ENCODE data around the gene PDPK1.
"Not testable (repeated sequence)": the region's sequence is repeated elsewhere in the genome, so short reads cannot be mapped to it uniquely, and the experiment has no call there.

DNA sequence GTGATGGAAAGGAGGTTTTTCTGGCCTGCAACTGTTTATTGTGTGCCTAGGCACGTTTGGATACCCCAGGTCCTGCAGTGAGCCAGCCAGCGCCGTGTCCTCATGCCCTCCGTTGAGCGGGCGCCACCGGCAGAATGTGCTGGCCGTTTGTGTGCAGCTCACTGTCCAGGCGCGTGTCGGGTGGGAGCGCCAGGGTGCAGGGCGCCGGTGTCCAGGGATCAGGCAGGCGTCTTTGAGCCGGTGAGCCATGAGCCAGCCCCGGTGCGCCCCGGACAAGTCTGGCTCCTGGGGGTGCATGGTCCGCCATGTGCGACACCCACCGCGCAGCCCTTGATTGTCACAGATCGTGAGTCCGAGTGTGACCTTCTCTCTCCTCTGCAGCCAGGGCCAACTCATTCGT is 39.2 kb downstream of the PDPK1 start:
- TF ChIP-seq EZH2 (IDR thresholded peaks at IDR 0.05; ENCODE audit: low read depth, unreplicated experiment); POLR2AphosphoS5 (IDR thresholded peaks at IDR 0.05; ENCODE audit: low read depth); ZNF114 (CRISPR knock-in tag; IDR thresholded peaks at IDR 0.05); ZNF331 (CRISPR knock-in tag; IDR thresholded peaks at IDR 0.05; ENCODE audit: low read depth); EZH2phosphoT487 (IDR thresholded peaks at IDR 0.05; ENCODE audit: unreplicated experiment); JUNB (IDR thresholded peaks at IDR 0.05; ENCODE audit: unreplicated experiment); CREB1 (CRISPR knock-in tag; IDR thresholded peaks at IDR 0.05; ENCODE audit: low read depth); STAT1 (IDR thresholded peaks at IDR 0.05; ENCODE audit: unreplicated experiment): not testable (repeated sequence)
- TF ChIP-seq, protein P1, sequence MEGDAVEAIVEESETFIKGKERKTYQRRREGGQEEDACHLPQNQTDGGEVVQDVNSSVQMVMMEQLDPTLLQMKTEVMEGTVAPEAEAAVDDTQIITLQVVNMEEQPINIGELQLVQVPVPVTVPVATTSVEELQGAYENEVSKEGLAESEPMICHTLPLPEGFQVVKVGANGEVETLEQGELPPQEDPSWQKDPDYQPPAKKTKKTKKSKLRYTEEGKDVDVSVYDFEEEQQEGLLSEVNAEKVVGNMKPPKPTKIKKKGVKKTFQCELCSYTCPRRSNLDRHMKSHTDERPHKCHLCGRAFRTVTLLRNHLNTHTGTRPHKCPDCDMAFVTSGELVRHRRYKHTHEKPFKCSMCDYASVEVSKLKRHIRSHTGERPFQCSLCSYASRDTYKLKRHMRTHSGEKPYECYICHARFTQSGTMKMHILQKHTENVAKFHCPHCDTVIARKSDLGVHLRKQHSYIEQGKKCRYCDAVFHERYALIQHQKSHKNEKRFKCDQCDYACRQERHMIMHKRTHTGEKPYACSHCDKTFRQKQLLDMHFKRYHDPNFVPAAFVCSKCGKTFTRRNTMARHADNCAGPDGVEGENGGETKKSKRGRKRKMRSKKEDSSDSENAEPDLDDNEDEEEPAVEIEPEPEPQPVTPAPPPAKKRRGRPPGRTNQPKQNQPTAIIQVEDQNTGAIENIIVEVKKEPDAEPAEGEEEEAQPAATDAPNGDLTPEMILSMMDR (conservative IDR thresholded peaks at IDR 0.05; ENCODE audit: low read depth in 2 of 2) = not testable (repeated sequence)
- TF ChIP-seq, protein P2, sequence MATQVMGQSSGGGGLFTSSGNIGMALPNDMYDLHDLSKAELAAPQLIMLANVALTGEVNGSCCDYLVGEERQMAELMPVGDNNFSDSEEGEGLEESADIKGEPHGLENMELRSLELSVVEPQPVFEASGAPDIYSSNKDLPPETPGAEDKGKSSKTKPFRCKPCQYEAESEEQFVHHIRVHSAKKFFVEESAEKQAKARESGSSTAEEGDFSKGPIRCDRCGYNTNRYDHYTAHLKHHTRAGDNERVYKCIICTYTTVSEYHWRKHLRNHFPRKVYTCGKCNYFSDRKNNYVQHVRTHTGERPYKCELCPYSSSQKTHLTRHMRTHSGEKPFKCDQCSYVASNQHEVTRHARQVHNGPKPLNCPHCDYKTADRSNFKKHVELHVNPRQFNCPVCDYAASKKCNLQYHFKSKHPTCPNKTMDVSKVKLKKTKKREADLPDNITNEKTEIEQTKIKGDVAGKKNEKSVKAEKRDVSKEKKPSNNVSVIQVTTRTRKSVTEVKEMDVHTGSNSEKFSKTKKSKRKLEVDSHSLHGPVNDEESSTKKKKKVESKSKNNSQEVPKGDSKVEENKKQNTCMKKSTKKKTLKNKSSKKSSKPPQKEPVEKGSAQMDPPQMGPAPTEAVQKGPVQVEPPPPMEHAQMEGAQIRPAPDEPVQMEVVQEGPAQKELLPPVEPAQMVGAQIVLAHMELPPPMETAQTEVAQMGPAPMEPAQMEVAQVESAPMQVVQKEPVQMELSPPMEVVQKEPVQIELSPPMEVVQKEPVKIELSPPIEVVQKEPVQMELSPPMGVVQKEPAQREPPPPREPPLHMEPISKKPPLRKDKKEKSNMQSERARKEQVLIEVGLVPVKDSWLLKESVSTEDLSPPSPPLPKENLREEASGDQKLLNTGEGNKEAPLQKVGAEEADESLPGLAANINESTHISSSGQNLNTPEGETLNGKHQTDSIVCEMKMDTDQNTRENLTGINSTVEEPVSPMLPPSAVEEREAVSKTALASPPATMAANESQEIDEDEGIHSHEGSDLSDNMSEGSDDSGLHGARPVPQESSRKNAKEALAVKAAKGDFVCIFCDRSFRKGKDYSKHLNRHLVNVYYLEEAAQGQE (IDR thresholded peaks at IDR 0.05; ENCODE audit: unreplicated experiment) = not testable (repeated sequence)

Data from GM23338 (cell line).